Brain microvascular endothelial cell (primary cell): ENCODE measurements around the gene LDLR.
"Not testable (repeated sequence)": the region's sequence is repeated elsewhere in the genome, so short reads cannot be mapped to it uniquely, and the experiment has no call there.

ENCODE experiments used
- DNase-seq: peaks from one replicate; pipeline ENCODE4 v3.0.0-alpha.2; 2020
- H3K27ac ChIP-seq: fragments of 250-450 bp; sonication (Bioruptor Pico); 2 replicates; pipeline ENCODE4 v1.5.1; 2020; ENCODE audit warnings: mild to moderate bottlenecking, moderate library complexity
- H3K27me3 ChIP-seq: fragments of 250-450 bp; sonication (Bioruptor Pico); replicated peaks from 2 replicates; pipeline ENCODE4 v1.5.1; 2020; ENCODE audit warnings: mild to moderate bottlenecking
- H3K36me3 ChIP-seq: fragments of 250-450 bp; sonication (Bioruptor Pico); replicated peaks from 2 replicates; pipeline ENCODE4 v1.5.1; 2020; ENCODE audit warnings: mild to moderate bottlenecking
- H3K4me3 ChIP-seq: 2 replicates; pipeline ENCODE4 v1.5.1; 2011; ENCODE audit warnings: low read depth, mild to moderate bottlenecking, control low read depth, low read length, moderate library complexity
- CTCF ChIP-seq: IDR thresholded peaks from 2 replicates; pipeline ENCODE4 v1.5.1; 2011; ENCODE audit warnings: low read depth, mild to moderate bottlenecking, moderate library complexity, low read length, control low read depth, inconsistent platforms; ENCODE audit errors: missing control alignments
- in situ Hi-C: cut with HindIII; loops from 2 replicates; pipeline ENCODE4 v1.10.0; 2017; ENCODE audit warnings: low sequenced_read_pairs, low pct_ligation_motif_present

Gene LDLR

GRCh38 chr19:11154683-11155047 lies 65.4 kb downstream of the LDLR start:
- peak overlapping the region; percentile 95 for H3K4me3 ChIP-seq
- H3K27me3 ChIP-seq, result no peaks in the 10 kb centered on the region
- H3K27ac ChIP-seq, result no peak overlapping the region
- no peaks in the 10 kb centered on the region for H3K36me3 ChIP-seq
- DNase-seq, result no peak
- in situ Hi-C loops, result no loop called here
- no peak for TF ChIP-seq CTCF

- peak; percentile 98 for DNase-seq
- H3K27me3 ChIP-seq, result no peaks in the 10 kb centered on the region
- no peaks in the 10 kb centered on the region for H3K36me3 ChIP-seq
- in situ Hi-C loops, result no loop called here
- TF ChIP-seq CTCF, result no peak
- H3K27ac ChIP-seq, result peak within 1 kb of the TSS; percentile 30
- peak within 1 kb of the TSS; percentile 95 for H3K4me3 ChIP-seq
These were observed 66.3 kb downstream of the LDLR start, which contains the start of gene SPC24 for GRCh38 chr19:11155373-11156120. TSS of gene SPC24 (minus strand) at chr19:11155782. CDS start at chr19:11155776, 6 bp downstream.

- no peaks in the 10 kb centered on the region for H3K27me3 ChIP-seq
- no peaks in the 10 kb centered on the region for H3K36me3 ChIP-seq
- no peak for DNase-seq
- H3K27ac ChIP-seq, result no peak overlapping the region
- TF ChIP-seq CTCF, result no peak
- in situ Hi-C loops, result no loop called here
- no peak overlapping the region for H3K4me3 ChIP-seq
These were observed 70.6 kb downstream of the LDLR start for GRCh38 chr19:11159598-11160439.

GRCh38 chr19:11160440-11160768 lies 71.1 kb downstream of the LDLR start:
- H3K27me3 ChIP-seq, H3K27ac ChIP-seq, in situ Hi-C loops, DNase-seq, H3K36me3 ChIP-seq, H3K4me3 ChIP-seq: not testable (repeated sequence)

- in situ Hi-C loops, result no loop called here
- Histone ChIP-seq H3K36me3 (peaks cover 19% of the 10 kb centered on the region), H3K27ac (no peak overlapping the region), H3K27me3 (no peaks in the 10 kb centered on the region), H3K4me3 (no peak overlapping the region)
- no peak for TF ChIP-seq CTCF
- no peak for DNase-seq
These were observed 75.0 kb downstream of the LDLR start for GRCh38 chr19:11164296-11164695.

GRCh38 chr19:11164879-11165406 lies 75.7 kb downstream of the LDLR start:
- H3K4me3 ChIP-seq, result no peak overlapping the region
- TF ChIP-seq CTCF, result no peak
- no peaks in the 10 kb centered on the region for H3K27me3 ChIP-seq
- no peak for DNase-seq
- no peak overlapping the region for H3K27ac ChIP-seq
- in situ Hi-C loops, result no loop called here
- peaks cover 24% of the 10 kb centered on the region for H3K36me3 ChIP-seq
